H9 (cell line): ENCODE measurements around the gene CWC25. TPM values are rescaled to one million over a fixed set of nuclear protein-coding genes. Genes with fewer than 3 reads are reported as not detected.

Experiments
- DNase-seq: peaks from one replicate; pipeline ENCODE4 v3.0.0-alpha.2; 2017
- H2AFZ ChIP-seq: one replicate; pipeline ENCODE4 v1.6.1; 2013; ENCODE audit warnings: mild to moderate bottlenecking, low read length, control low read depth, moderate library complexity
- H2AK5ac ChIP-seq: 2 replicates; pipeline ENCODE4 v1.6.1; 2013; ENCODE audit warnings: low read length, control low read depth, mixed read lengths; ENCODE audit not compliant: insufficient read length
- H2BK120ac ChIP-seq: one replicate; pipeline ENCODE4 v1.6.1; 2013; ENCODE audit warnings: low read depth, mild to moderate bottlenecking, low read length, control low read depth, inconsistent platforms; ENCODE audit not compliant: poor library complexity, severe bottlenecking
- H2BK12ac ChIP-seq: 2 replicates; pipeline ENCODE4 v1.6.1; 2013; ENCODE audit warnings: low read length, control low read depth, mixed read lengths, low read depth; ENCODE audit not compliant: insufficient read length
- H2BK15ac ChIP-seq: 2 replicates; pipeline ENCODE4 v1.6.1; 2013; ENCODE audit warnings: low read depth, low read length, control low read depth
- H2BK20ac ChIP-seq: one replicate; pipeline ENCODE4 v1.6.1; 2013; ENCODE audit warnings: low read depth, mild to moderate bottlenecking, low read length, control low read depth, inconsistent platforms; ENCODE audit not compliant: poor library complexity, severe bottlenecking
- H2BK5ac ChIP-seq: 2 replicates; pipeline ENCODE4 v1.6.1; 2013; ENCODE audit warnings: low read length, control low read depth, mixed read lengths; ENCODE audit not compliant: insufficient read length
- H3K14ac ChIP-seq: 2 replicates; pipeline ENCODE4 v1.6.1; 2013; ENCODE audit warnings: low read length, control low read depth; ENCODE audit not compliant: insufficient read depth
- H3K18ac ChIP-seq: 2 replicates; pipeline ENCODE4 v1.6.1; 2013; ENCODE audit warnings: low read depth, mild to moderate bottlenecking, mixed read lengths, low read length, control low read depth; ENCODE audit not compliant: insufficient read length
- H3K23ac ChIP-seq: 2 replicates; pipeline ENCODE4 v1.6.1; 2013; ENCODE audit warnings: low read length, control low read depth, mixed read lengths, low read depth; ENCODE audit not compliant: insufficient read length
- H3K23me2 ChIP-seq: 2 replicates; pipeline ENCODE4 v1.6.1; 2013; ENCODE audit warnings: low read depth, mild to moderate bottlenecking, mixed read lengths, low read length, control low read depth; ENCODE audit not compliant: insufficient read length, poor library complexity, severe bottlenecking
- H3K27ac ChIP-seq: 2 replicates; pipeline ENCODE4 v1.5.1; 2013; ENCODE audit warnings: low read length, control low read depth, mixed read lengths, low read depth; ENCODE audit not compliant: insufficient read length
- H3K27me3 ChIP-seq: 2 replicates; pipeline ENCODE4 v1.6.1; 2013; ENCODE audit warnings: low read length, control low read depth, inconsistent platforms; ENCODE audit not compliant: insufficient read depth
- H3K4ac ChIP-seq: 2 replicates; pipeline ENCODE4 v1.6.1; 2013; ENCODE audit warnings: low read depth, mild to moderate bottlenecking, control low read depth, inconsistent platforms, low read length, moderate library complexity
- H3K4me1 ChIP-seq: 2 replicates; pipeline ENCODE4 v1.6.1; 2013; ENCODE audit warnings: low read length, control low read depth, inconsistent platforms; ENCODE audit not compliant: insufficient read depth
- H3K4me2 ChIP-seq: 2 replicates; pipeline ENCODE4 v1.6.1; 2013; ENCODE audit warnings: low read length, control low read depth, mixed read lengths; ENCODE audit not compliant: insufficient read length, insufficient read depth
- H3K56ac ChIP-seq: 2 replicates; pipeline ENCODE4 v1.6.1; 2013; ENCODE audit warnings: low read depth, mild to moderate bottlenecking, mixed read lengths, low read length, control low read depth; ENCODE audit not compliant: insufficient read length
- H3K79me1 ChIP-seq: 2 replicates; pipeline ENCODE4 v1.6.1; 2013; ENCODE audit warnings: low read depth, mild to moderate bottlenecking, moderate library complexity, low read length, control low read depth, inconsistent platforms; ENCODE audit not compliant: insufficient read depth, poor library complexity, severe bottlenecking
- H3K79me2 ChIP-seq: 2 replicates; pipeline ENCODE4 v1.6.1; 2013; ENCODE audit warnings: low read length, control low read depth, inconsistent platforms; ENCODE audit not compliant: insufficient read depth
- H3K9ac ChIP-seq: 2 replicates; pipeline ENCODE4 v1.6.1; 2013; ENCODE audit warnings: low read length, control low read depth, mixed read lengths; ENCODE audit not compliant: insufficient read length; ENCODE audit errors: extremely low read depth
- H3K9me3 ChIP-seq: one replicate; pipeline ENCODE4 v1.6.1; 2013; ENCODE audit warnings: low read depth, low read length, inconsistent platforms; ENCODE audit not compliant: control insufficient read depth
- H3T11ph ChIP-seq: one replicate; pipeline ENCODE4 v1.6.1; 2013; ENCODE audit warnings: mild to moderate bottlenecking, low read length, control low read depth, inconsistent platforms
- H4K20me1 ChIP-seq: one replicate; pipeline ENCODE4 v1.6.1; 2013; ENCODE audit not compliant: control insufficient read depth, insufficient read length, insufficient read depth
- H4K5ac ChIP-seq: 2 replicates; pipeline ENCODE4 v1.6.1; 2013; ENCODE audit warnings: low read depth, mild to moderate bottlenecking, mixed read lengths, low read length, control low read depth; ENCODE audit not compliant: insufficient read length
- H4K8ac ChIP-seq: replicated peaks from 2 replicates; pipeline ENCODE4 v1.6.1; 2013; ENCODE audit warnings: low read length, control low read depth, mixed read lengths, low read depth; ENCODE audit not compliant: insufficient read length
- H4K91ac ChIP-seq: 2 replicates; pipeline ENCODE4 v1.6.1; 2013; ENCODE audit warnings: low read depth, mild to moderate bottlenecking, moderate library complexity, mixed read lengths, low read length, control low read depth; ENCODE audit not compliant: insufficient read length
- H3K27ac Mint-ChIP-seq, 3 experiments: 2 replicates in 2 of 3; 3 replicates in 1 of 3; pipeline ENCODE4 v1.8.0; 2020 to 2021; ENCODE audit warnings: mixed read lengths in 3 of 3, mild to moderate bottlenecking in 1 of 3, moderate library complexity in 1 of 3
- H3K27me3 Mint-ChIP-seq: 2 replicates; pipeline ENCODE4 v1.8.0; 2021; ENCODE audit warnings: low read depth, mild to moderate bottlenecking, moderate library complexity, mixed read lengths
- H3K36me3 Mint-ChIP-seq, 3 experiments: 2 replicates in 2 of 3; 3 replicates in 1 of 3; pipeline ENCODE4 v1.8.0; 2020 to 2021; ENCODE audit warnings: low read depth in 3 of 3, mixed read lengths in 3 of 3; ENCODE audit not compliant: insufficient read depth in 1 of 3
- H3K4me1 Mint-ChIP-seq, 2 experiments: 2 replicates each; pipeline ENCODE4 v1.8.0; 2020; ENCODE audit warnings: mixed read lengths in 2 of 2
- H3K4me3 Mint-ChIP-seq, 2 experiments: 2 replicates in 1 of 2; 3 replicates in 1 of 2; pipeline ENCODE4 v1.8.0; 2020 to 2021; ENCODE audit warnings: mild to moderate bottlenecking in 2 of 2, mixed read lengths in 2 of 2, moderate library complexity in 1 of 2
- H3K9me3 Mint-ChIP-seq, 2 experiments: 2 replicates in 1 of 2; 3 replicates in 1 of 2; pipeline ENCODE4 v1.8.0; 2020; ENCODE audit warnings: mild to moderate bottlenecking in 2 of 2, mixed read lengths in 2 of 2, moderate library complexity in 1 of 2
- WGBS: extraction: QIAGEN DNeasy Blood & Tissue Kit; methylation state at CpG from one replicate; pipeline ENCODE4 v1.1.7; 2013; ENCODE audit warnings: missing lambda C conversion rate, low lambda C conversion rate, mixed read lengths; ENCODE audit not compliant: insufficient read length; ENCODE audit errors: extremely low coverage; 5-methylcytosine and 5-hydroxymethylcytosine counted together
- total RNA-seq: library from RNA; stranded (reverse); gene quantifications from 2 replicates; pipeline ENCODE4 v1.2.1, GENCODE V29; 2021
- TF ChIP-seq, protein P1 (sequence below): fragments of 200-600 bp; sonication (generic); conservative IDR thresholded peaks from 3 replicates; pipeline ENCODE4 v1.8.0; 2021; ENCODE audit warnings: antibody characterized with exemption, mild to moderate bottlenecking

CWC25 gene
- total RNA-seq, 1 experiment from 2014 or later = 15.9 TPM

DNA sequence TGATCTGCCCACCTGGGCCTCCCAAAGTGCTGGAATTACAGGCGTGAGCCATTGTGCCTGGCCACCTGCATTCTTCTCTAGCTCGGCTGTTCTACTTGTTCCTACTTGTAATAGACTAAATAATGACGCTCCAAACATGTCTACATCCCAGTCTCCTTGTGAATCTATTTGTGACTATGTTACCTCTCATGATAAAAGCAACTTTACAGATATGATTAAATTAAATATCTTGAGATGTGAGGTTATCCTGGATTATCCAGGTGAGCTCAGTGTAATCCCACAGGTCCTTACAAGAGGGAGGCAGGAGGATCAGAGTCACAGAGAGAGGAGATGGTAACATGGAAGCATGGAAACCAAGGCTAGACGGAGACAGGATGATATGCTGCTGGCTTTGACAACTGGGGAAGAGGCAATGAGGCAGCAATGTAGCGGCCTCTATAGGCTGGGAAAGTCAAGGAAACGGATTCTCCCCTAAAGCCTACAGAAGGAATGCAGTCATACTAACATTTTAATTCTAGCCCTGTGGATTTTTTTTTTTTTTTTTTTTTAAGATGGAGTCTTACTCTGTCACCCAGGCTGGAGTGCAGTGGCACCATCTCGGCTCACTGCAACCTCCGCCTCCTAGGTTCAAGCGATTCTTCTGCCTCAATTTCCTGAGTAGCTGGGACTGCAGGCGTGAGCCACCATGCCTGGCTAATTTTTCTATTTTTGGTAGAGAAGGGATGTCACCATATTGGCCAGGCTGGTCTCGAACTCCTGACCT lies 39.7 kb upstream of the CWC25 start:
- peak; percentile 74 for DNase-seq
- peak overlapping the region in 1 of 2 experiments; percentile 18; a peak in 1 of 5 replicates for H3K4me3 Mint-ChIP-seq

More for the DNA sequence above, 39.7 kb upstream of the CWC25 start:
- no peak overlapping the region for H3K18ac ChIP-seq
- peaks cover 14% of the 10 kb centered on the region for H3K23me2 ChIP-seq
- no peak overlapping the region for H3K9ac ChIP-seq
- no peak overlapping the region for H3K56ac ChIP-seq
- no peak overlapping the region for H3K23ac ChIP-seq
- H3K4me1 ChIP-seq = no peaks in the 10 kb centered on the region
- H3K27me3 ChIP-seq = no peaks in the 10 kb centered on the region
- no peak overlapping the region for H2BK20ac ChIP-seq
- no peak overlapping the region for H4K91ac ChIP-seq
- no peak overlapping the region for H2BK5ac ChIP-seq
- H3K9me3 Mint-ChIP-seq = peaks cover 6 to 8% of the 10 kb centered on the region in 2 experiments; a peak in 3 of 5 replicates
- H3K27me3 Mint-ChIP-seq = peaks cover 3% of the 10 kb centered on the region; the same call in 1 of the 2 replicates
- no peaks in the 10 kb centered on the region for H3K79me2 ChIP-seq
- no peaks in the 10 kb centered on the region for H3K9me3 ChIP-seq
- WGBS = no CpG with 5 or more reads among the region's 11 CpGs
- no peak overlapping the region for H2BK120ac ChIP-seq
- peaks cover 3 to 8% of the 10 kb centered on the region in 2 experiments; a peak in 2 of 4 replicates for H3K4me1 Mint-ChIP-seq
- TF ChIP-seq, protein P1, sequence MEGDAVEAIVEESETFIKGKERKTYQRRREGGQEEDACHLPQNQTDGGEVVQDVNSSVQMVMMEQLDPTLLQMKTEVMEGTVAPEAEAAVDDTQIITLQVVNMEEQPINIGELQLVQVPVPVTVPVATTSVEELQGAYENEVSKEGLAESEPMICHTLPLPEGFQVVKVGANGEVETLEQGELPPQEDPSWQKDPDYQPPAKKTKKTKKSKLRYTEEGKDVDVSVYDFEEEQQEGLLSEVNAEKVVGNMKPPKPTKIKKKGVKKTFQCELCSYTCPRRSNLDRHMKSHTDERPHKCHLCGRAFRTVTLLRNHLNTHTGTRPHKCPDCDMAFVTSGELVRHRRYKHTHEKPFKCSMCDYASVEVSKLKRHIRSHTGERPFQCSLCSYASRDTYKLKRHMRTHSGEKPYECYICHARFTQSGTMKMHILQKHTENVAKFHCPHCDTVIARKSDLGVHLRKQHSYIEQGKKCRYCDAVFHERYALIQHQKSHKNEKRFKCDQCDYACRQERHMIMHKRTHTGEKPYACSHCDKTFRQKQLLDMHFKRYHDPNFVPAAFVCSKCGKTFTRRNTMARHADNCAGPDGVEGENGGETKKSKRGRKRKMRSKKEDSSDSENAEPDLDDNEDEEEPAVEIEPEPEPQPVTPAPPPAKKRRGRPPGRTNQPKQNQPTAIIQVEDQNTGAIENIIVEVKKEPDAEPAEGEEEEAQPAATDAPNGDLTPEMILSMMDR = peak; percentile 65
- no peak overlapping the region for H3K14ac ChIP-seq
- no peaks in the 10 kb centered on the region for H3K36me3 Mint-ChIP-seq
- H3K4ac ChIP-seq = no peak overlapping the region
- H2AFZ ChIP-seq = no peak overlapping the region
- no peak overlapping the region for H4K8ac ChIP-seq
- H3K79me1 ChIP-seq = no peaks in the 10 kb centered on the region
- H3K27ac ChIP-seq = no peak overlapping the region
- no peak overlapping the region for H3T11ph ChIP-seq
- H4K5ac ChIP-seq = no peak overlapping the region
- no peak overlapping the region for H2BK12ac ChIP-seq
- H3K4me2 ChIP-seq = no peak overlapping the region
- H3K27ac Mint-ChIP-seq = no peak overlapping the region
- no peak overlapping the region for H2AK5ac ChIP-seq
- no peaks in the 10 kb centered on the region for H4K20me1 ChIP-seq
- H2BK15ac ChIP-seq = no peak overlapping the region
